GM21367 (cell line): ENCODE data around the gene HAP1.
"Not testable (repeated sequence)": the region's sequence is repeated elsewhere in the genome, so short reads cannot be mapped to it uniquely, and the experiment has no call there.

Source experiments
- ATAC-seq: cut with Tn5 transposase; IDR thresholded peaks from one replicate; pipeline ENCODE4 v1.9.1; 2021; ENCODE audit not compliant: unreplicated experiment

HAP1 gene

DNA sequence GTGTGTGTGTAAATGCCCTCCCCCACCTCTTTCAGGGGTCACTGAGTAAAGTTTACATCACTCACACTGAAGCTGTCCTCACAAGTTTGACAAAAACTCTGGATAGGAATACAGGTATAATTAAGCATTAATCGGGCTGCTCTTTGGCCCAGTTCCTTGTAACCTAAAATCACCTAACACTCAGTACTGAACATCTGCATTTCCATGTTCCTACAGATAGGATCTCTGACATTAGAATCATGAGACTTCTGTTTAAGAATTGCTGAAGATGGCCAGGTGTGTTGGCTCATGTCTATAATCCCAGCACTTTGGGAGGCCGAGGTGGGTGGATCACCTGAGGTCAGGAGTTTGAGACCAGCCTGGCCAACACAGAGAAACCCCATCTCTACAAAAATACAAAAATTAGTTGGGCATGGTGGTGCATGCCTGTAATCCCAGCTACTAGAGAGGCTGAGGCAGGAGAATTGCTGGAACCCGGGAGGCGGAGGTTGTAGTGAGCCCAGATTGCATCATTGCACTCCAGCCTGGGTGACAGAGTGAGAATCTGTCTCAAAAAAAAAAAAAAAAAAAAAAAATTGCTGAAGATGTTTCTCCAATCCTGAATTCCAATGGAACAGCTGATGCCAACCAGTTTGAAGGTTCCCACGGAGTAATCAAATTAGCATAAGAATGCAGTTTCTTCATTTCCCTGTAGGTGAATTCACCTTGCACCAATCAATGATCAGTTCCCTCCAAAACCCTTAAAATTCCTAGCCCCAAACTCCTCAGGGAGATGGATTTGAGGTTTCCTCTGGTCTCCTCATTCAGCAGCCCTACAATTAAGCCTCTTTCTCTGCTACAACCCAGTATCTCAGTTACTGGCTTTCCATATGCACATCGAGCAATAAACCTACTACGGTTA is 59.0 kb downstream of the HAP1 start:
- ATAC-seq = not testable (repeated sequence)
